Esophagus squamous epithelium (tissue), 4 donors: ENCODE results near the gene LEKR1.

Experiments used
- POLR2A ChIP-seq, 4 donors: fragments of 450-650 bp; IDR thresholded peaks; one replicate each; pipeline ENCODE4 v1.6.1; 2017; ENCODE audit warnings: antibody characterized with exemption in 4 of 4, mild to moderate bottlenecking in 4 of 4, moderate library complexity in 3 of 4
- TF ChIP-seq, protein P1 (sequence below), 6 experiments: fragments of 450-650 bp in 4 of 6; fragments of 200-600 bp in 2 of 6; sonication (generic) in 2 of 6; IDR thresholded peaks; one replicate each; pipeline ENCODE4 v1.5.1; 2016 to 2019; ENCODE audit warnings: antibody characterized with exemption in 6 of 6, mild to moderate bottlenecking in 4 of 6, moderate library complexity in 4 of 6

DNA sequence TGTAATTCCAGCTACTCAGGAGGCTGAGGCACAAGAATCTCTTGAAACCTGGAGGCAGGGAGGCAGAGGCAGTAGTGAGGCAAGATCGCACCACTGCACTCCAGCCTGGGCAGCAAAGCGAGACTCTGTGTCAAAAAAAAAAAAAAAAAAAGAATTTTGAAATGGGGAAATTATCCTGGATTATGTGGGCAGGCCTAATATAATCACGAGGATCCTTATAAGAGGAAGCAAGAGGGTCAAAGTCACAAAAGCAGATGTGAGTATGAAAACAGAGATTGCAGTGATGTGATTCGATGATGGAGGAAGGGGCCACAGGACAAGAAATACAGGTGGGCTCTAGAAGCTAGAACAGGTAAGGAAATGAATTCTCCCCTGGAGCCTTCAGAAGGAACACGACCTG, 159.6 kb downstream of the LEKR1 start:
- TF ChIP-seq, protein P1, sequence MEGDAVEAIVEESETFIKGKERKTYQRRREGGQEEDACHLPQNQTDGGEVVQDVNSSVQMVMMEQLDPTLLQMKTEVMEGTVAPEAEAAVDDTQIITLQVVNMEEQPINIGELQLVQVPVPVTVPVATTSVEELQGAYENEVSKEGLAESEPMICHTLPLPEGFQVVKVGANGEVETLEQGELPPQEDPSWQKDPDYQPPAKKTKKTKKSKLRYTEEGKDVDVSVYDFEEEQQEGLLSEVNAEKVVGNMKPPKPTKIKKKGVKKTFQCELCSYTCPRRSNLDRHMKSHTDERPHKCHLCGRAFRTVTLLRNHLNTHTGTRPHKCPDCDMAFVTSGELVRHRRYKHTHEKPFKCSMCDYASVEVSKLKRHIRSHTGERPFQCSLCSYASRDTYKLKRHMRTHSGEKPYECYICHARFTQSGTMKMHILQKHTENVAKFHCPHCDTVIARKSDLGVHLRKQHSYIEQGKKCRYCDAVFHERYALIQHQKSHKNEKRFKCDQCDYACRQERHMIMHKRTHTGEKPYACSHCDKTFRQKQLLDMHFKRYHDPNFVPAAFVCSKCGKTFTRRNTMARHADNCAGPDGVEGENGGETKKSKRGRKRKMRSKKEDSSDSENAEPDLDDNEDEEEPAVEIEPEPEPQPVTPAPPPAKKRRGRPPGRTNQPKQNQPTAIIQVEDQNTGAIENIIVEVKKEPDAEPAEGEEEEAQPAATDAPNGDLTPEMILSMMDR (IDR thresholded peaks at IDR 0.05) = no peak
- no peak for TF ChIP-seq POLR2A (IDR thresholded peaks at IDR 0.05)
